Trophoblast cell (in vitro differentiated cells and primary cell): ENCODE measurements around the gene RDH13.
"Not testable (repeated sequence)": the region's sequence is repeated elsewhere in the genome, so short reads cannot be mapped to it uniquely, and the experiment has no call there.

Experiments
- DNase-seq, 2 donors: peaks; one replicate each; pipeline ENCODE4 v3.0.0-alpha.2; 2016
- H2AFZ ChIP-seq: 2 replicates; pipeline ENCODE4 v1.6.1; 2013; ENCODE audit warnings: low read length, moderate library complexity, mild to moderate bottlenecking; ENCODE audit not compliant: insufficient read depth, poor library complexity
- H2AK5ac ChIP-seq: 2 replicates; pipeline ENCODE4 v1.6.1; 2013; ENCODE audit warnings: mild to moderate bottlenecking, low read length
- H2BK120ac ChIP-seq: 2 replicates; pipeline ENCODE4 v1.6.1; 2013; ENCODE audit warnings: low read length, mild to moderate bottlenecking, moderate library complexity; ENCODE audit not compliant: insufficient read depth, poor library complexity
- H2BK12ac ChIP-seq: 2 replicates; pipeline ENCODE4 v1.6.1; 2013; ENCODE audit warnings: mild to moderate bottlenecking, low read length, moderate library complexity
- H2BK5ac ChIP-seq: 2 replicates; pipeline ENCODE4 v1.6.1; 2013; ENCODE audit warnings: low read length, low read depth, moderate library complexity, mild to moderate bottlenecking; ENCODE audit not compliant: poor library complexity
- H3K14ac ChIP-seq: 2 replicates; pipeline ENCODE4 v1.6.1; 2013; ENCODE audit warnings: mild to moderate bottlenecking, low read length
- H3K18ac ChIP-seq: 2 replicates; pipeline ENCODE4 v1.6.1; 2013; ENCODE audit warnings: mild to moderate bottlenecking, low read length
- H3K23ac ChIP-seq: 2 replicates; pipeline ENCODE4 v1.6.1; 2013; ENCODE audit warnings: low read length
- H3K27ac ChIP-seq: 2 replicates; pipeline ENCODE4 v1.5.1; 2013; ENCODE audit warnings: low read depth, mild to moderate bottlenecking, inconsistent platforms, low read length, moderate library complexity
- H3K27me3 ChIP-seq: 2 replicates; pipeline ENCODE4 v1.6.1; 2013; ENCODE audit warnings: inconsistent platforms, mild to moderate bottlenecking, low read length, moderate library complexity; ENCODE audit not compliant: insufficient read depth
- H3K36me3 ChIP-seq, 2 experiments: 1 replicate in 1 of 2; 2 replicates in 1 of 2; pipeline ENCODE4 v1.6.1; 2013; ENCODE audit warnings: low read length in 2 of 2, mild to moderate bottlenecking in 2 of 2, moderate library complexity in 1 of 2; ENCODE audit not compliant: insufficient read depth in 2 of 2, control insufficient read depth in 1 of 2
- H3K4ac ChIP-seq: 2 replicates; pipeline ENCODE4 v1.6.1; 2013; ENCODE audit warnings: low read depth, mild to moderate bottlenecking, low read length, moderate library complexity
- H3K4me1 ChIP-seq, 2 experiments: 1 replicate in 1 of 2; 2 replicates in 1 of 2; pipeline ENCODE4 v1.6.1; 2013; ENCODE audit warnings: low read length in 2 of 2, mild to moderate bottlenecking in 2 of 2, moderate library complexity in 1 of 2; ENCODE audit not compliant: insufficient read depth in 2 of 2, control insufficient read depth in 1 of 2
- H3K4me2 ChIP-seq: 2 replicates; pipeline ENCODE4 v1.6.1; 2013; ENCODE audit warnings: inconsistent platforms, mild to moderate bottlenecking, low read length, moderate library complexity
- H3K4me3 ChIP-seq: 2 replicates; pipeline ENCODE4 v1.5.1; 2013; ENCODE audit warnings: mild to moderate bottlenecking, low read depth, low read length, inconsistent platforms
- H3K79me1 ChIP-seq: one replicate; pipeline ENCODE4 v1.6.1; 2013; ENCODE audit warnings: low read length
- H3K79me2 ChIP-seq: 2 replicates; pipeline ENCODE4 v1.6.1; 2013; ENCODE audit warnings: low read length, mild to moderate bottlenecking; ENCODE audit not compliant: control insufficient read depth, insufficient read depth, poor library complexity
- H3K9ac ChIP-seq: 2 replicates; pipeline ENCODE4 v1.6.1; 2013; ENCODE audit warnings: mild to moderate bottlenecking, low read length
- H3K9me3 ChIP-seq: 2 replicates; pipeline ENCODE4 v1.6.1; 2013; ENCODE audit warnings: low read depth, mild to moderate bottlenecking, control low read depth, inconsistent platforms, low read length; ENCODE audit not compliant: insufficient read depth
- H4K12ac ChIP-seq: 2 replicates; pipeline ENCODE4 v1.6.1; 2013; ENCODE audit warnings: low read depth, mild to moderate bottlenecking, low read length, moderate library complexity
- H4K8ac ChIP-seq: 2 replicates; pipeline ENCODE4 v1.6.1; 2013; ENCODE audit warnings: low read depth, mild to moderate bottlenecking, low read length, moderate library complexity
- H4K91ac ChIP-seq: one replicate; pipeline ENCODE4 v1.6.1; 2013; ENCODE audit warnings: low read depth, mild to moderate bottlenecking, low read length, moderate library complexity
- WGBS: extraction: QIAGEN DNeasy Blood & Tissue Kit; methylation state at CpG from one replicate; pipeline ENCODE4 v1.1.7; 2013; ENCODE audit warnings: missing lambda C conversion rate; ENCODE audit not compliant: insufficient read length, insufficient coverage; ENCODE audit errors: extremely low coverage; 5-methylcytosine and 5-hydroxymethylcytosine counted together

The RDH13 gene

GRCh38 chr19:55107252-55107651 lies 44.3 kb upstream of the RDH13 start:
- no CpG with 5 or more reads among the region's 3 CpGs for WGBS
- H3K4me1 ChIP-seq, H3K14ac ChIP-seq, H3K27ac ChIP-seq, H2AK5ac ChIP-seq, H2BK5ac ChIP-seq, H4K91ac ChIP-seq, H3K9me3 ChIP-seq, H2BK120ac ChIP-seq, H3K4ac ChIP-seq, H3K18ac ChIP-seq, H3K4me3 ChIP-seq, DNase-seq, H4K8ac ChIP-seq, H3K9ac ChIP-seq, H2BK12ac ChIP-seq, H3K79me2 ChIP-seq, H4K12ac ChIP-seq, H3K23ac ChIP-seq, H3K79me1 ChIP-seq, H2AFZ ChIP-seq, H3K4me2 ChIP-seq, H3K27me3 ChIP-seq: not testable (repeated sequence)
- peaks cover 39 to 40% of the 10 kb centered on the region in 2 experiments for H3K36me3 ChIP-seq

DNA sequence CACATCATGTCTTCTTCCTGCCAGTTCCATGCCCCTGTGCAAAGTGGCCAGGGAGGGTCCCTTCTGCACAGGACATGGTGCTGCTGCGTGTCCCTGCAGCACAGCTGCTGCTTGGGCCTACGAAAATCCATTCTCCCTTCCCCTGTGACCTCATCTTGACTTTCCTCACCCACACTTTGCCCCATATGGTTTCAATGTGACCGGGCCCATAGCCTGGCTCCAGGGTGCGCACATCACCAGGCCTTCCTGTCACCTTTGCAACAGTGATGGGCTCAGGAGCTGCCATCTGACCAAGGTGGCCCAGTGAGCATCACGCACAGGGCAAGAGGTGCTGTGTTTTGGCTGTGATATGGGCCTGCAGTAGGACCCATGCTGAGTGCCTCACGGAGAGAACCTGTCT lies 43.6 kb upstream of the RDH13 start:
- H2BK5ac ChIP-seq = no peak overlapping the region
- no peak overlapping the region for H3K18ac ChIP-seq
- no peak overlapping the region for H4K12ac ChIP-seq
- no peak overlapping the region for H2BK120ac ChIP-seq
- no peaks in the 10 kb centered on the region for H3K79me2 ChIP-seq
- H3K27me3 ChIP-seq = no peaks in the 10 kb centered on the region
- no peak overlapping the region for H3K4ac ChIP-seq
- no peak overlapping the region for H2BK12ac ChIP-seq
- WGBS = no CpG with 5 or more reads among the region's 6 CpGs
- H3K27ac ChIP-seq = no peak overlapping the region
- H3K9me3 ChIP-seq = peaks cover 7% of the 10 kb centered on the region
- DNase-seq = no peak
- H3K4me1 ChIP-seq = no peaks in the 10 kb centered on the region
- no peak overlapping the region for H3K14ac ChIP-seq
- H3K4me3 ChIP-seq = no peak overlapping the region
- H2AK5ac ChIP-seq = no peak overlapping the region
- no peak overlapping the region for H4K91ac ChIP-seq
- no peak overlapping the region for H3K4me2 ChIP-seq
- no peaks in the 10 kb centered on the region for H3K79me1 ChIP-seq
- H4K8ac ChIP-seq = no peak overlapping the region
- no peak overlapping the region for H3K9ac ChIP-seq
- H3K36me3 ChIP-seq = peaks cover 39 to 42% of the 10 kb centered on the region in 2 experiments
- no peak overlapping the region for H2AFZ ChIP-seq
- no peak overlapping the region for H3K23ac ChIP-seq

DNA sequence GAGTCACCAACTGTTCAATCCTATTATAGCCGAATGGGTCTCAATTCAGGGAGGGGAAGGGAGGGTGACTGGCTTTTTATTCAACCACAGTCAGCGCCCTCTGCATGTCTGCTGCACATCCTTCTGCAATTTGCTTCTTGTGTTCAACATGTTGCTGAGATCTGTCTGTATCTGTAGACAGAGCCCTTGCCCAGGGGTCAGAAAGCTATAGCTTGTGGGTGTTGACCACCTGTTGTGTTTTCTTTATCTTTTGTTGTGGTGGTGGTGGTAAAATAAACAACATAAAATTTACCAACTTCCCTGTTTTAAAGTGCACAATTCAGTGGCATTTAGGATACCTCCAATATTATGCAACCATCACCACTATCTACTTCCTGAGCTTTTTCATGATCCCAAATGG lies 42.3 kb upstream of the RDH13 start:
- Histone ChIP-seq H3K9me3 (peaks cover 7% of the 10 kb centered on the region), H3K4me1 (no peaks in the 10 kb centered on the region), H3K14ac (no peak overlapping the region), H3K27ac (no peak overlapping the region), H2AK5ac (no peak overlapping the region), H2AFZ (no peak overlapping the region), H4K8ac (no peak overlapping the region), H3K79me2 (no peaks in the 10 kb centered on the region), H3K23ac (no peak overlapping the region), H3K9ac (no peak overlapping the region), H3K4ac (no peak overlapping the region), H3K18ac (no peak overlapping the region), H3K79me1 (no peaks in the 10 kb centered on the region), H2BK120ac (no peak overlapping the region), H3K4me3 (no peak overlapping the region), H2BK12ac (no peak overlapping the region), H2BK5ac (no peak overlapping the region), H3K36me3 (peaks cover 39 to 44% of the 10 kb centered on the region in 2 experiments), H3K4me2 (no peak overlapping the region), H4K91ac (no peak overlapping the region), H3K27me3 (no peaks in the 10 kb centered on the region), H4K12ac (no peak overlapping the region)
- no CpG with 5 or more reads among the region's 2 CpGs for WGBS
- DNase-seq = no peak

DNA sequence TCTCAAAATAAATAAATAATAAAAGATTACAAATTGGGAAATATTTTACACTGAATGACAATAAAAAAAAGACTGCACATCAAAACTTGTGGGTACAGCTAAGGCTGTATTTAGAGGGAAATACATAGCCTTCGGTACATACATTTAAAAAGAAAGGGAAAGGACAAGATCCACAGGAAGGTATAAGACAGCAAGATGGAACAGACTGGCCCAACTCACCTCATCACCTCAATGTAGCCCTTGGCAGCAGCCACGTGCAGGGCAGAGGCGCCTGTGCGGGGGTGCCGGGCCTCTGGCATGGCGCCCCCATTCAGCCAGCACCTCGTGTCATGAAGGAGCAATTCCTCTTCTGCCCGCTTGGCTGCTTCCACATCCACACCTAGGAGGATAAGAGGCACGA lies 40.2 kb upstream of the RDH13 start:
- H3K23ac ChIP-seq = no peak overlapping the region
- no peak overlapping the region for H2BK5ac ChIP-seq
- no peak overlapping the region for H4K91ac ChIP-seq
- peaks cover 43 to 45% of the 10 kb centered on the region in 2 experiments for H3K36me3 ChIP-seq
- no peak overlapping the region for H3K4ac ChIP-seq
- H3K4me1 ChIP-seq = no peaks in the 10 kb centered on the region
- H3K9me3 ChIP-seq = peaks cover 5% of the 10 kb centered on the region
- H3K9ac ChIP-seq = no peak overlapping the region
- no CpG with 5 or more reads among the region's 9 CpGs for WGBS
- H3K4me2 ChIP-seq = no peak overlapping the region
- H4K12ac ChIP-seq = no peak overlapping the region
- no peak overlapping the region for H2BK120ac ChIP-seq
- no peak overlapping the region for H2AK5ac ChIP-seq
- no peak overlapping the region for H3K18ac ChIP-seq
- no peak overlapping the region for H2BK12ac ChIP-seq
- H3K27ac ChIP-seq = no peak overlapping the region
- H3K27me3 ChIP-seq = no peaks in the 10 kb centered on the region
- H3K79me1 ChIP-seq = no peaks in the 10 kb centered on the region
- no peaks in the 10 kb centered on the region for H3K79me2 ChIP-seq
- no peak overlapping the region for H2AFZ ChIP-seq
- no peak overlapping the region for H4K8ac ChIP-seq
- no peak overlapping the region for H3K14ac ChIP-seq
- H3K4me3 ChIP-seq = no peak overlapping the region
- DNase-seq = no peak
